PFSK-1 (cell line): Measurements from ENCODE around the gene SH2B2.

Experiments used
- FOXP2 ChIP-seq: optimal IDR thresholded peaks from 2 replicates; pipeline ENCODE3; 2011; ENCODE audit warnings: borderline replicate concordance, control low read depth, inconsistent platforms; ENCODE audit not compliant: insufficient read depth; ENCODE audit errors: extremely low read length, extremely low read depth
- POLR2AphosphoS5 ChIP-seq: IDR thresholded peaks from 2 replicates; pipeline ENCODE4 v1.6.1; 2012; ENCODE audit warnings: low read depth, mild to moderate bottlenecking, control low read depth, low read length, moderate library complexity
- REST ChIP-seq, 2 experiments: IDR thresholded peaks; 2 replicates each; pipeline versions ENCODE4 v1.6.1 to v1.8.0; 2011 to 2012; ENCODE audit warnings: low read depth in 2 of 2, low read length in 2 of 2, control low read depth in 1 of 2, inconsistent platforms in 1 of 2, mild to moderate bottlenecking in 1 of 2, moderate library complexity in 1 of 2; ENCODE audit not compliant: insufficient read depth in 1 of 2
- SIN3A ChIP-seq: IDR thresholded peaks from 2 replicates; pipeline ENCODE4 v1.6.1; 2012; ENCODE audit warnings: mild to moderate bottlenecking, low read length, moderate library complexity, borderline replicate concordance; ENCODE audit not compliant: insufficient read depth
- TAF1 ChIP-seq: IDR thresholded peaks from 2 replicates; pipeline ENCODE4 v1.6.1; 2012; ENCODE audit warnings: low read length, control low read depth, borderline replicate concordance; ENCODE audit not compliant: insufficient read depth

SH2B2 gene

DNA sequence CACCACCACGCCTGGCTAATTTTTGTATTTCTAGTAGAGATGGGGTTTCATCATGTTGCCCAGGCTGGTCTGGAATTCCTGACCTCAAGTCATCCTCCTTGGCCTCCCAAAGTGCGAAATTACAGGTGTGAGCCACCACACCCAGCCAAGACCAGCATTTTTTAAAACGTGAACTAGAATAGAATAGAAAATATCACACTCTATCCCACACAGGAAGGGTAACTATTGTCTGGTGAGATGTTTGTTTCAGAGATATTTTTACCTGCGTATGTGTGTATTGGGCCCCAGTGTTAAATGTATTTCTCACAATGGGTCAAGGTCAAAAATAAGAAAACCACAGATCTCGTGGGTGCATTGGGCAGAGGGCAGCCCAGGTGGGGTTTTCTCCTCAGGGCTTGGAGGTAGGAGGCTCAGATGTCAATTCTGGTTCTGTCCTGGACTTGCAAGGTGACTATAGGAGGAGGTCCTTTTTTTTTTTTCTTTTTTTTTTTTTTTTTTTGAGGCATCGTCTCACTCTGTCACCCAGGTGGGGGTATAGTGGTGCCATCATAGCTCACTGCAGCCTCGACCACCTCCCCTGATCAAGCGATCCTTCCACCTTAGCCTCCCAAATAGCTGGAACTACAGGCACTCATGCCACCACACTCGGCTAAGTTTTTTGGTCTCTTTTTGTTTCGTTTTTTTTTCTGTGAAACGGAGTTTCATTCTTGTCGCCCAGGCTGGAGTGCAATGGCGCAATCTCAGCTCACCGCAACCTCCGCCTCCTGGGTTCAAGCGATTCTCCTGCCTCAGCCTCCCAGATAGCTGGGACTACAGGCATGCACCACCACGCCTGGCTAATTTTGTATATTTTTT, 19.0 kb downstream of the SH2B2 start:
- TF ChIP-seq REST (IDR thresholded peaks at IDR 0.05; ENCODE audit: insufficient read depth in 1 of 2, low read depth in 2 of 2, low read length in 2 of 2) (no peak), POLR2AphosphoS5 (no peak), TAF1 (no peak), FOXP2 (no peak)

DNA sequence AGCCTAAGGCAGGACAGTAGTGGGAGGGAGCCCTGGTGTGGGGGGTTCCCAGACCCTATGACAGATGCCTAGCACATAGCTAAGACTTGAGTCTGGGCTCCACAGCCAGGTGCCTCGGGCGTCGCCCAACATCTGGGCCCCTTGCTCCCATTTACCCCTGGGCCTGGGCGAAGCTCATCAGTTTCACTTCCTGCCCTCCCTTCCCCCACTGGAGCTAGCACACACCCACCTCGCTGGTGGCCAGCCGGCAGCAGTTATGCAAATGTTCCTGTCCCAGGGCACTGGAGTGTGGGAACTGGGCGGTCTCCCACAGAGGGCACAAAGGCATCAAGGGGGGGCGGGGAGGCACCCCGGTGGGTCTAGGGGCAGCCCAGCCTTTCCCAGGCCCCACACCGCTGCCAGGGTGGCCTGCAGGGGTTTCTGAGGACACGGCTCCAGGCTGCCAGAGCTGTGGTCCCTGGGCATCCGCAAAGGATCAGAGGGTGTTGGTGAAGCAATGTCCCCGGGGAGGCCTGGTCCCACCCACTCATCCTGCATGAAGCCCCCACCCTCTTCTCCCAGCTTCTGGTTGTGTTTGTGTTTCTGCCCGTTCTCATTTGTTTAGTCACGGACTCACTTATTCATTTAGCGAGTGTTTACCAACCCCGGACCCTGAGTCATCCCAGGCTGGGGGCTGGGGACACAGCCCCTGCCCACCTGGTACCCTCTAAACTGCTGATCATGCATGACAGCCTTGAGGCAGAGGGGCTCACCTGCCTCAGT, 20.4 kb downstream of the SH2B2 start:
- TF ChIP-seq FOXP2 (no peak), SIN3A (no peak), POLR2AphosphoS5 (no peak), REST (IDR thresholded peaks at IDR 0.05; ENCODE audit: insufficient read depth in 1 of 2, low read depth in 2 of 2, low read length in 2 of 2) (no peak), TAF1 (no peak)

DNA sequence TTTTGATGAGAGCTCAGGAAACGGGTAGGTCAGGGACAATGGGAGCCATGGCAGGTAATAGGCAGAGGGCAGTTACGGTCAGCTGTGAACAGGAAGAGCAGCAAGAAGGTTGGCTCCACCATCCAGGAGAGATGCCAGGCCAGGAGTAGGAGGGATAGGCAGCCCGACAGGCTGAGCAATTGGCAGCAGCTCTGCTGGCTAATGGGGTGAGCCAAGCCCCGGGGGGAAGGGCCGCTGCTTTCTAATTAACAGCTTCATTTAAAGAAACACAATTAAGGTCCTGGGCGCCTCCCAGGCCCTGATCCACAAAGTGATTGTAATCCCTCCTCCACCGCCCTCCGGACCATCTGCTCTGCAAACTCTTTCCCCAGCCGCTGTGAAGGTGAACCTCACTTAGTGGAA, 23.7 kb downstream of the SH2B2 start:
- TF ChIP-seq SIN3A = no peak
- no peak for TF ChIP-seq TAF1
- no peak for TF ChIP-seq REST (IDR thresholded peaks at IDR 0.05; ENCODE audit: insufficient read depth in 1 of 2, low read depth in 2 of 2, low read length in 2 of 2)
- TF ChIP-seq FOXP2 = no peak
- TF ChIP-seq POLR2AphosphoS5 = no peak

GRCh38 chr7:102312317-102312716, 25.6 kb downstream of the SH2B2 start:
- no peak for TF ChIP-seq REST (IDR thresholded peaks at IDR 0.05; ENCODE audit: insufficient read depth in 1 of 2, low read depth in 2 of 2, low read length in 2 of 2)
- TF ChIP-seq SIN3A = no peak
- TF ChIP-seq POLR2AphosphoS5 = no peak
- TF ChIP-seq FOXP2 = no peak
- TF ChIP-seq TAF1 = no peak
